Measurements from ENCODE around the gene NUDT2. TPM values are rescaled to one million over a fixed set of nuclear protein-coding genes. Genes with fewer than 3 reads are reported as not detected.
"Not testable (repeated sequence)": the region's sequence is repeated elsewhere in the genome, so short reads cannot be mapped to it uniquely, and the experiment has no call there.

Gene NUDT2
- polyA plus RNA-seq = 10 to 100 TPM; 24.9 to 47.3 (median 31.5) TPM
- long read RNA-seq, donor 1, transcript NUDT2-201 (4 exons, 960 nt) = major isoform, 11 of 38 reads
- long read RNA-seq, donor 1, partial matches to known transcripts = 24 of 38 reads
- long read RNA-seq, donor 1, other reads (novel, unspliced or antisense) = 0 of 38 reads
- long read RNA-seq, donor 2, partial matches to known transcripts = 0 of 6 reads
- long read RNA-seq, donor 2, other reads (novel, unspliced or antisense) = 0 of 6 reads
- long read RNA-seq, donor 3, transcript NUDT2-201 (4 exons, 960 nt) = major isoform, 6 of 11 reads
- long read RNA-seq, donor 3, partial matches to known transcripts = 5 of 11 reads
- long read RNA-seq, donor 3, other reads (novel, unspliced or antisense) = 0 of 11 reads
- long read RNA-seq, donor 4 = 0 reads
- long read RNA-seq, donor 5, partial matches to known transcripts = 0 of 3 reads
- long read RNA-seq, donor 5, other reads (novel, unspliced or antisense) = 0 of 3 reads
- long read RNA-seq, donor 6, partial matches to known transcripts = 12 of 14 reads
- long read RNA-seq, donor 6, other reads (novel, unspliced or antisense) = 0 of 14 reads
- long read RNA-seq, donor 7, transcript NUDT2-201 (4 exons, 960 nt) = major isoform, 7 of 14 reads
- long read RNA-seq, donor 7, partial matches to known transcripts = 7 of 14 reads
- long read RNA-seq, donor 7, other reads (novel, unspliced or antisense) = 0 of 14 reads
- long read RNA-seq, donor 8, partial matches to known transcripts = 0 of 1 reads
- long read RNA-seq, donor 8, other reads (novel, unspliced or antisense) = 0 of 1 reads
- long read RNA-seq, donor 9, partial matches to known transcripts = 0 of 1 reads
- long read RNA-seq, donor 9, other reads (novel, unspliced or antisense) = 0 of 1 reads
- long read RNA-seq, donor 10, transcript NUDT2-201 (4 exons, 960 nt) = major isoform, 6 of 32 reads
- long read RNA-seq, donor 10, partial matches to known transcripts = 19 of 32 reads
- long read RNA-seq, donor 10, other reads (novel, unspliced or antisense) = 7 of 32 reads

DNA sequence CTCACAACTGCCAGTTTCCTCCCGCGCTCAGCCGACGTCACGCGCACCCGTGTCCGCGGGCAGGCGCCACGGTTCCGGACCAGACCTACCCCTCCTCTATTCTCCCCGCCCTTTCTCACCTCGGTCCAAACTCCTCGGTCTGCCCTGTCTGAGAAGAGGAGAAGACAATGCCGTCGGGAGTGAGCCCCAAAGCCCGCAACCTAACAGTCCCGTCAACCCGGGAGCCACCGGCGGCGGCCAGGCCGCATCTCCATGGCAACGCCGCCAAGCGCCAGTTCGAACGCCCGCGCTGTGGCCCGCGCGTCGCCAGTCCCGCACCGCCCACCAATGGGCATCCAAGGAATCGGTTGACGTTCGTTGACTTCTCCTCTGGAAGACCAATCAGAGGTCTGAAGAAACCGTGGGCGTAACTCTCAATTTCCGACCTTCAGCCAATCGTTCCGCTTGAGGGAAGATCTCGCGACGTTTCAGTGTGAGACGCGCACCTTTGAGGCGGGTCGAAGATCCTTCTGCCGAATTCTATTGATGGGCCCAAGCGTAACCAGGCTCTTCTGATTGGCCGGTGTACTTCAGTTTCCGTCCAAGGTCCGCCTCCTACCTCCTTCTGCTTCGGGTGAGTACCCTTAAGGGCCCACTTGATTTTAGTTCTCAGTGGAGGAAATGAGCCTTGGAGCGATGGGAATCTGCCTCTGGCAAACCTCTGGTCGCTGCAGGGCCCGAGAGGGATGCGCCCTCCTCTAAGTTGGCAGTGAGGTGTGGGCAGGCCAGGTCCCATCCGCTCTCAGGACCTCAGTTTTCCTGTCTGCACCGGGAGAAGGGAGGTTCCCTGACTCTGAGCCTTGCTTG is at the start of gene NUDT2, which contains the start of gene KIF24:
NUDT2 (plus strand) TSS at position 583 of the 846 bp plus-strand sequence. CDS start 9,471 bp downstream, outside the sequence.
KIF24 (minus strand) TSS at position 282 of the 846 bp plus-strand sequence. CDS start 17,922 bp downstream, outside the sequence.
- no peaks in the 10 kb centered on the region for H3K9me3 ChIP-seq (ENCODE audit: control insufficient read depth in 2 of 2, insufficient read depth in 1 of 2, low read depth in 1 of 2, low read length in 1 of 2)
- peaks cover 0 to 17% (median 1%) of the 10 kb centered on the region in 3 donors for H3K4me1 ChIP-seq (ENCODE audit: control insufficient read depth in 3 of 3, insufficient read depth in 2 of 3, low read depth in 1 of 3, low read length in 2 of 3)
- 0 to 1% (median 0%) methylated on average over 59 to 64 of the region's 64 CpGs for WGBS, 3 donors
- DNase-seq = peak; percentile 99 to 100
- no peaks in the 10 kb centered on the region for H3K36me3 ChIP-seq (ENCODE audit: control insufficient read depth in 3 of 3, insufficient read depth in 2 of 3, low read depth in 1 of 3, low read length in 3 of 3)
- no peaks in the 10 kb centered on the region for H3K27me3 ChIP-seq (ENCODE audit: control insufficient read depth in 3 of 3, insufficient read depth in 3 of 3, low read length in 3 of 3)
- H3K27ac ChIP-seq (ENCODE audit: low read depth in 1 of 3, low read length in 2 of 3) = peak within 1 kb of the TSS; percentile 89 to 97 (median 91)
- H3K4me3 ChIP-seq (ENCODE audit: low read depth in 1 of 3, low read length in 3 of 3) = peak within 1 kb of the TSS; percentile 56 to 96 (median 93)
- no peak for FAIRE-seq

DNA sequence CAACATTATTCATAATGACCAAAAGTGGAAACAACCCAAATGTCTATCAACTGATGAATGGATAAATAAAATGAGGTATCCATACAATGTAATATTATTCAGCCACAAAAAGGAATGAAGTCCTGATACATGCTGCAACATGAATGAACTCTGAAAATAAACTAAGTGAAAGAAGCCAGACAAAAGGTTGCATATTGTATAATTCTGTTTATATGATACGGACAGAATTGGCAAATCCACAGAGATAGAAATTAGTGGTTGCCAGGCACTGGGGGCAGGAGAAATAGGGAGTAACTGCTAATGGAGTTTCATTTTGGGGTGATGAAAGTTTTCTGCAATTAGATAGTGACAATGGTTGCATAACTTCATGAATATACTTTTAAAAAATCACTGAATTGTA is 47.3 kb upstream of the NUDT2 start:
- Histone ChIP-seq H3K27ac (ENCODE audit: low read depth in 1 of 3, low read length in 2 of 3) (no peak overlapping the region), H3K4me1 (ENCODE audit: control insufficient read depth in 3 of 3, insufficient read depth in 2 of 3, low read depth in 1 of 3, low read length in 2 of 3) (no peaks in the 10 kb centered on the region), H3K27me3 (ENCODE audit: control insufficient read depth in 3 of 3, insufficient read depth in 3 of 3, low read length in 3 of 3) (no peaks in the 10 kb centered on the region), H3K4me3 (ENCODE audit: low read depth in 1 of 3, low read length in 3 of 3) (no peak overlapping the region), H3K36me3 (ENCODE audit: control insufficient read depth in 3 of 3, insufficient read depth in 2 of 3, low read depth in 1 of 3, low read length in 3 of 3) (no peaks in the 10 kb centered on the region), H3K9me3 (ENCODE audit: control insufficient read depth in 2 of 2, insufficient read depth in 1 of 2, low read depth in 1 of 2, low read length in 1 of 2) (no peaks in the 10 kb centered on the region)
- FAIRE-seq (no peak), DNase-seq (no peak)
- 76 to 100% (median 96%) methylated on average over 1 of the region's 1 CpG for WGBS, 3 donors

- DNase-seq = no peak
- no peak overlapping the region for H3K27ac ChIP-seq (ENCODE audit: low read depth in 1 of 3, low read length in 2 of 3)
- H3K4me1 ChIP-seq (ENCODE audit: control insufficient read depth in 3 of 3, insufficient read depth in 2 of 3, low read depth in 1 of 3, low read length in 2 of 3) = no peaks in the 10 kb centered on the region
- no peaks in the 10 kb centered on the region for H3K27me3 ChIP-seq (ENCODE audit: control insufficient read depth in 3 of 3, insufficient read depth in 3 of 3, low read length in 3 of 3)
- WGBS, 3 donors = 85 to 92% (median 92%) methylated on average over 2 of the region's 2 CpGs
- H3K4me3 ChIP-seq (ENCODE audit: low read depth in 1 of 3, low read length in 3 of 3) = no peak overlapping the region
- H3K36me3 ChIP-seq (ENCODE audit: control insufficient read depth in 3 of 3, insufficient read depth in 2 of 3, low read depth in 1 of 3, low read length in 3 of 3) = no peaks in the 10 kb centered on the region
- H3K9me3 ChIP-seq (ENCODE audit: control insufficient read depth in 2 of 2, insufficient read depth in 1 of 2, low read depth in 1 of 2, low read length in 1 of 2) = no peaks in the 10 kb centered on the region
- FAIRE-seq = no peak
Measured at GRCh38 chr9:34289159-34289558, 40.2 kb upstream of the NUDT2 start.

DNA sequence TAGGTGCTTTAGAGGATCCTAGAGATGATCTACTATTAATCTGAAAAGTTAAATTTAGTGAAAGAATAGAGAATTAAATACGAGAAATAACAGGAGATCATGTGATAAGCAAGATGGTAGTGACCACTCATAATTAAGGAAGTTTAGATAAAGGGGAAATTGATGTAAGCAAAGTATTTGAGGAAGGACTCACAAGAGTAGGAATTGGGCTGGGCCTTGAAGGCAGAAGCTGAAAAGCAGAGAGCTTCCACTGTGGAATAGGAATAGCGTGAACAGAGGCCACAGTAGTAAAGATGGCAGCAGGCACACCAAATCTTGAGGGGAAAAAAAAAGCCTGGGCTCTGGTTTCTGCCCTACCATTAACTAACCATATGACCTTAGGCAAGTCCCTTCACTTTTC is 38.3 kb upstream of the NUDT2 start:
- H3K27ac ChIP-seq (ENCODE audit: low read depth in 1 of 3, low read length in 2 of 3) = no peak overlapping the region
- H3K4me3 ChIP-seq (ENCODE audit: low read depth in 1 of 3, low read length in 3 of 3) = no peak overlapping the region
- no peaks in the 10 kb centered on the region for H3K27me3 ChIP-seq (ENCODE audit: control insufficient read depth in 3 of 3, insufficient read depth in 3 of 3, low read length in 3 of 3)
- no peaks in the 10 kb centered on the region for H3K9me3 ChIP-seq (ENCODE audit: control insufficient read depth in 2 of 2, insufficient read depth in 1 of 2, low read depth in 1 of 2, low read length in 1 of 2)
- H3K4me1 ChIP-seq (ENCODE audit: control insufficient read depth in 3 of 3, insufficient read depth in 2 of 3, low read depth in 1 of 3, low read length in 2 of 3) = no peaks in the 10 kb centered on the region
- no peak for DNase-seq
- H3K36me3 ChIP-seq (ENCODE audit: control insufficient read depth in 3 of 3, insufficient read depth in 2 of 3, low read depth in 1 of 3, low read length in 3 of 3) = no peaks in the 10 kb centered on the region
- WGBS, 3 donors = 87 to 93% (median 92%) methylated on average over 2 of the region's 2 CpGs
- FAIRE-seq = no peak

GRCh38 chr9:34291423-34291822 is 37.9 kb upstream of the NUDT2 start:
- FAIRE-seq (no peak), DNase-seq (no peak)
- no peaks in the 10 kb centered on the region for H3K36me3 ChIP-seq (ENCODE audit: control insufficient read depth in 3 of 3, insufficient read depth in 2 of 3, low read depth in 1 of 3, low read length in 3 of 3)
- no peaks in the 10 kb centered on the region for H3K27me3 ChIP-seq (ENCODE audit: control insufficient read depth in 3 of 3, insufficient read depth in 3 of 3, low read length in 3 of 3)
- no peak overlapping the region for H3K4me3 ChIP-seq (ENCODE audit: low read depth in 1 of 3, low read length in 3 of 3)
- no peaks in the 10 kb centered on the region for H3K4me1 ChIP-seq (ENCODE audit: control insufficient read depth in 3 of 3, insufficient read depth in 2 of 3, low read depth in 1 of 3, low read length in 2 of 3)
- WGBS, 3 donors = 88 to 96% (median 95%) methylated on average over 2 of the region's 2 CpGs
- H3K9me3 ChIP-seq (ENCODE audit: control insufficient read depth in 2 of 2, insufficient read depth in 1 of 2, low read depth in 1 of 2, low read length in 1 of 2) = no peaks in the 10 kb centered on the region
- no peak overlapping the region for H3K27ac ChIP-seq (ENCODE audit: low read depth in 1 of 3, low read length in 2 of 3)

- Histone ChIP-seq H3K36me3 (ENCODE audit: control insufficient read depth in 3 of 3, insufficient read depth in 2 of 3, low read depth in 1 of 3, low read length in 3 of 3) (no peaks in the 10 kb centered on the region), H3K27ac (ENCODE audit: low read depth in 1 of 3, low read length in 2 of 3) (no peak overlapping the region), H3K4me3 (ENCODE audit: low read depth in 1 of 3, low read length in 3 of 3) (no peak overlapping the region), H3K9me3 (ENCODE audit: control insufficient read depth in 2 of 2, insufficient read depth in 1 of 2, low read depth in 1 of 2, low read length in 1 of 2) (no peaks in the 10 kb centered on the region), H3K4me1 (ENCODE audit: control insufficient read depth in 3 of 3, insufficient read depth in 2 of 3, low read depth in 1 of 3, low read length in 2 of 3) (no peaks in the 10 kb centered on the region), H3K27me3 (ENCODE audit: control insufficient read depth in 3 of 3, insufficient read depth in 3 of 3, low read length in 3 of 3) (no peaks in the 10 kb centered on the region)
- FAIRE-seq (no peak), DNase-seq (peak; percentile 20 to 30)
- WGBS, 3 donors = 30 to 39% (median 36%) methylated on average over 2 of the region's 2 CpGs
Measured at GRCh38 chr9:34292552-34292951, 36.8 kb upstream of the NUDT2 start.

DNA sequence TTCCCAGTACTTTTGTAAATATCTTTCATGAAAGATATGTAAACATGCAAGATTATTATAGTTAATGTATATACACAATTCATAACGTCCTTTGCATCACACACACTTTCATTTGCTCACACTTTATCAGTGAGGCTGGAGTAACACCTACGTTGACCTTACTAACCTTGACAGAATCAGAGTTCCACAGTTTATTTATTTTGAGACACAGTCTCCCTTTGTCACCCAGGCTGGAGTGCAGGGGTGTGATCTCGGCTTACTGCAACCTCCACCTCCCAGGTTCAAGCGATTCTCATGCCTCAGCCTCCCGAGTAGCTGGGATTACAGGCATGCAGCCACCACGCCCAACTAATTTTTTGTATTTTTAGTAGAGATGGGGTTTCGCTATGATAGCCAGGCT is 28.3 kb upstream of the NUDT2 start:
- not testable (repeated sequence) for DNase-seq; H3K4me3 ChIP-seq (ENCODE audit: low read depth in 1 of 3, low read length in 3 of 3); H3K27ac ChIP-seq (ENCODE audit: low read depth in 1 of 3, low read length in 2 of 3); H3K27me3 ChIP-seq (ENCODE audit: control insufficient read depth in 3 of 3, insufficient read depth in 3 of 3, low read length in 3 of 3); H3K9me3 ChIP-seq (ENCODE audit: control insufficient read depth in 2 of 2, insufficient read depth in 1 of 2, low read depth in 1 of 2, low read length in 1 of 2); H3K36me3 ChIP-seq (ENCODE audit: control insufficient read depth in 3 of 3, insufficient read depth in 2 of 3, low read depth in 1 of 3, low read length in 3 of 3); H3K4me1 ChIP-seq (ENCODE audit: control insufficient read depth in 3 of 3, insufficient read depth in 2 of 3, low read depth in 1 of 3, low read length in 2 of 3); FAIRE-seq
- WGBS, 3 donors = 70 to 80% (median 73%) methylated on average over 7 of the region's 7 CpGs
